Measurements from ENCODE around the gene CHD9NB.

- TF ChIP-seq, protein P1, sequence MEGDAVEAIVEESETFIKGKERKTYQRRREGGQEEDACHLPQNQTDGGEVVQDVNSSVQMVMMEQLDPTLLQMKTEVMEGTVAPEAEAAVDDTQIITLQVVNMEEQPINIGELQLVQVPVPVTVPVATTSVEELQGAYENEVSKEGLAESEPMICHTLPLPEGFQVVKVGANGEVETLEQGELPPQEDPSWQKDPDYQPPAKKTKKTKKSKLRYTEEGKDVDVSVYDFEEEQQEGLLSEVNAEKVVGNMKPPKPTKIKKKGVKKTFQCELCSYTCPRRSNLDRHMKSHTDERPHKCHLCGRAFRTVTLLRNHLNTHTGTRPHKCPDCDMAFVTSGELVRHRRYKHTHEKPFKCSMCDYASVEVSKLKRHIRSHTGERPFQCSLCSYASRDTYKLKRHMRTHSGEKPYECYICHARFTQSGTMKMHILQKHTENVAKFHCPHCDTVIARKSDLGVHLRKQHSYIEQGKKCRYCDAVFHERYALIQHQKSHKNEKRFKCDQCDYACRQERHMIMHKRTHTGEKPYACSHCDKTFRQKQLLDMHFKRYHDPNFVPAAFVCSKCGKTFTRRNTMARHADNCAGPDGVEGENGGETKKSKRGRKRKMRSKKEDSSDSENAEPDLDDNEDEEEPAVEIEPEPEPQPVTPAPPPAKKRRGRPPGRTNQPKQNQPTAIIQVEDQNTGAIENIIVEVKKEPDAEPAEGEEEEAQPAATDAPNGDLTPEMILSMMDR (IDR thresholded peaks at IDR 0.05) = no peak
- TF ChIP-seq POLR2A (IDR thresholded peaks at IDR 0.05) = no peak
Measured at GRCh38 chr16:53045341-53046220, 7.1 kb downstream of the CHD9NB start.

All from breast epithelium (tissue), 3 donors.